H9 (cell line): ENCODE results near the gene SLC22A16. TPM values are rescaled to one million over a fixed set of nuclear protein-coding genes. Genes with fewer than 3 reads are reported as not detected.

ENCODE experiments used
- DNase-seq: peaks from one replicate; pipeline ENCODE4 v3.0.0-alpha.2; 2017
- H2AFZ ChIP-seq: one replicate; pipeline ENCODE4 v1.6.1; 2013; ENCODE audit warnings: mild to moderate bottlenecking, low read length, control low read depth, moderate library complexity
- H2AK5ac ChIP-seq: 2 replicates; pipeline ENCODE4 v1.6.1; 2013; ENCODE audit warnings: low read length, control low read depth, mixed read lengths; ENCODE audit not compliant: insufficient read length
- H2BK120ac ChIP-seq: one replicate; pipeline ENCODE4 v1.6.1; 2013; ENCODE audit warnings: low read depth, mild to moderate bottlenecking, low read length, control low read depth, inconsistent platforms; ENCODE audit not compliant: poor library complexity, severe bottlenecking
- H2BK12ac ChIP-seq: 2 replicates; pipeline ENCODE4 v1.6.1; 2013; ENCODE audit warnings: low read length, control low read depth, mixed read lengths, low read depth; ENCODE audit not compliant: insufficient read length
- H2BK15ac ChIP-seq: 2 replicates; pipeline ENCODE4 v1.6.1; 2013; ENCODE audit warnings: low read depth, low read length, control low read depth
- H2BK20ac ChIP-seq: one replicate; pipeline ENCODE4 v1.6.1; 2013; ENCODE audit warnings: low read depth, mild to moderate bottlenecking, low read length, control low read depth, inconsistent platforms; ENCODE audit not compliant: poor library complexity, severe bottlenecking
- H2BK5ac ChIP-seq: 2 replicates; pipeline ENCODE4 v1.6.1; 2013; ENCODE audit warnings: low read length, control low read depth, mixed read lengths; ENCODE audit not compliant: insufficient read length
- H3K14ac ChIP-seq: 2 replicates; pipeline ENCODE4 v1.6.1; 2013; ENCODE audit warnings: low read length, control low read depth; ENCODE audit not compliant: insufficient read depth
- H3K18ac ChIP-seq: 2 replicates; pipeline ENCODE4 v1.6.1; 2013; ENCODE audit warnings: low read depth, mild to moderate bottlenecking, mixed read lengths, low read length, control low read depth; ENCODE audit not compliant: insufficient read length
- H3K23ac ChIP-seq: 2 replicates; pipeline ENCODE4 v1.6.1; 2013; ENCODE audit warnings: low read length, control low read depth, mixed read lengths, low read depth; ENCODE audit not compliant: insufficient read length
- H3K23me2 ChIP-seq: 2 replicates; pipeline ENCODE4 v1.6.1; 2013; ENCODE audit warnings: low read depth, mild to moderate bottlenecking, mixed read lengths, low read length, control low read depth; ENCODE audit not compliant: insufficient read length, poor library complexity, severe bottlenecking
- H3K27ac ChIP-seq: 2 replicates; pipeline ENCODE4 v1.5.1; 2013; ENCODE audit warnings: low read length, control low read depth, mixed read lengths, low read depth; ENCODE audit not compliant: insufficient read length
- H3K27me3 ChIP-seq: 2 replicates; pipeline ENCODE4 v1.6.1; 2013; ENCODE audit warnings: low read length, control low read depth, inconsistent platforms; ENCODE audit not compliant: insufficient read depth
- H3K4ac ChIP-seq: 2 replicates; pipeline ENCODE4 v1.6.1; 2013; ENCODE audit warnings: low read depth, mild to moderate bottlenecking, control low read depth, inconsistent platforms, low read length, moderate library complexity
- H3K4me1 ChIP-seq: 2 replicates; pipeline ENCODE4 v1.6.1; 2013; ENCODE audit warnings: low read length, control low read depth, inconsistent platforms; ENCODE audit not compliant: insufficient read depth
- H3K4me2 ChIP-seq: 2 replicates; pipeline ENCODE4 v1.6.1; 2013; ENCODE audit warnings: low read length, control low read depth, mixed read lengths; ENCODE audit not compliant: insufficient read length, insufficient read depth
- H3K56ac ChIP-seq: 2 replicates; pipeline ENCODE4 v1.6.1; 2013; ENCODE audit warnings: low read depth, mild to moderate bottlenecking, mixed read lengths, low read length, control low read depth; ENCODE audit not compliant: insufficient read length
- H3K79me1 ChIP-seq: 2 replicates; pipeline ENCODE4 v1.6.1; 2013; ENCODE audit warnings: low read depth, mild to moderate bottlenecking, moderate library complexity, low read length, control low read depth, inconsistent platforms; ENCODE audit not compliant: insufficient read depth, poor library complexity, severe bottlenecking
- H3K79me2 ChIP-seq: 2 replicates; pipeline ENCODE4 v1.6.1; 2013; ENCODE audit warnings: low read length, control low read depth, inconsistent platforms; ENCODE audit not compliant: insufficient read depth
- H3K9ac ChIP-seq: 2 replicates; pipeline ENCODE4 v1.6.1; 2013; ENCODE audit warnings: low read length, control low read depth, mixed read lengths; ENCODE audit not compliant: insufficient read length; ENCODE audit errors: extremely low read depth
- H3K9me3 ChIP-seq: one replicate; pipeline ENCODE4 v1.6.1; 2013; ENCODE audit warnings: low read depth, low read length, inconsistent platforms; ENCODE audit not compliant: control insufficient read depth
- H3T11ph ChIP-seq: one replicate; pipeline ENCODE4 v1.6.1; 2013; ENCODE audit warnings: mild to moderate bottlenecking, low read length, control low read depth, inconsistent platforms
- H4K20me1 ChIP-seq: one replicate; pipeline ENCODE4 v1.6.1; 2013; ENCODE audit not compliant: control insufficient read depth, insufficient read length, insufficient read depth
- H4K5ac ChIP-seq: 2 replicates; pipeline ENCODE4 v1.6.1; 2013; ENCODE audit warnings: low read depth, mild to moderate bottlenecking, mixed read lengths, low read length, control low read depth; ENCODE audit not compliant: insufficient read length
- H4K8ac ChIP-seq: replicated peaks from 2 replicates; pipeline ENCODE4 v1.6.1; 2013; ENCODE audit warnings: low read length, control low read depth, mixed read lengths, low read depth; ENCODE audit not compliant: insufficient read length
- H4K91ac ChIP-seq: 2 replicates; pipeline ENCODE4 v1.6.1; 2013; ENCODE audit warnings: low read depth, mild to moderate bottlenecking, moderate library complexity, mixed read lengths, low read length, control low read depth; ENCODE audit not compliant: insufficient read length
- H3K27ac Mint-ChIP-seq, 3 experiments: 2 replicates in 2 of 3; 3 replicates in 1 of 3; pipeline ENCODE4 v1.8.0; 2020 to 2021; ENCODE audit warnings: mixed read lengths in 3 of 3, mild to moderate bottlenecking in 1 of 3, moderate library complexity in 1 of 3
- H3K27me3 Mint-ChIP-seq: 2 replicates; pipeline ENCODE4 v1.8.0; 2021; ENCODE audit warnings: low read depth, mild to moderate bottlenecking, moderate library complexity, mixed read lengths
- H3K36me3 Mint-ChIP-seq, 3 experiments: 2 replicates in 2 of 3; 3 replicates in 1 of 3; pipeline ENCODE4 v1.8.0; 2020 to 2021; ENCODE audit warnings: low read depth in 3 of 3, mixed read lengths in 3 of 3; ENCODE audit not compliant: insufficient read depth in 1 of 3
- H3K4me1 Mint-ChIP-seq, 2 experiments: 2 replicates each; pipeline ENCODE4 v1.8.0; 2020; ENCODE audit warnings: mixed read lengths in 2 of 2
- H3K4me3 Mint-ChIP-seq, 2 experiments: 2 replicates in 1 of 2; 3 replicates in 1 of 2; pipeline ENCODE4 v1.8.0; 2020 to 2021; ENCODE audit warnings: mild to moderate bottlenecking in 2 of 2, mixed read lengths in 2 of 2, moderate library complexity in 1 of 2
- H3K9me3 Mint-ChIP-seq, 2 experiments: 2 replicates in 1 of 2; 3 replicates in 1 of 2; pipeline ENCODE4 v1.8.0; 2020; ENCODE audit warnings: mild to moderate bottlenecking in 2 of 2, mixed read lengths in 2 of 2, moderate library complexity in 1 of 2
- CTCF ChIP-seq: fragments of 200-600 bp; sonication (generic); conservative IDR thresholded peaks from 3 replicates; pipeline ENCODE4 v1.8.0; 2021; ENCODE audit warnings: antibody characterized with exemption, mild to moderate bottlenecking
- WGBS: extraction: QIAGEN DNeasy Blood & Tissue Kit; methylation state at CpG from one replicate; pipeline ENCODE4 v1.1.7; 2013; ENCODE audit warnings: missing lambda C conversion rate, low lambda C conversion rate, mixed read lengths; ENCODE audit not compliant: insufficient read length; ENCODE audit errors: extremely low coverage; 5-methylcytosine and 5-hydroxymethylcytosine counted together
- total RNA-seq: library from RNA; stranded (reverse); gene quantifications from 2 replicates; pipeline ENCODE4 v1.2.1, GENCODE V29; 2021

Gene SLC22A16
- total RNA-seq, 1 experiment from 2014 or later, result not detected

GRCh38 chr6:110523451-110524021 lies 47.1 kb upstream of the SLC22A16 start:
- no peaks in the 10 kb centered on the region for H3K9me3 ChIP-seq
- H2AFZ ChIP-seq, result no peak overlapping the region
- H2AK5ac ChIP-seq, result no peak overlapping the region
- H2BK12ac ChIP-seq, result no peak overlapping the region
- H4K8ac ChIP-seq, result no peak overlapping the region
- WGBS, result no CpG with 5 or more reads among the region's 4 CpGs
- Mint-ChIP-seq H3K27me3 (no peaks in the 10 kb centered on the region), H3K9me3 (no peaks in the 10 kb centered on the region), H3K36me3 (no peaks in the 10 kb centered on the region), H3K4me1 (peaks cover 7% of the 10 kb centered on the region in 2 experiments), H3K27ac (no peak overlapping the region), H3K4me3 (no peak overlapping the region)
- H3K79me1 ChIP-seq, result no peaks in the 10 kb centered on the region
- H3K18ac ChIP-seq, result no peak overlapping the region
- H4K91ac ChIP-seq, result no peak overlapping the region
- no peak overlapping the region for H2BK15ac ChIP-seq
- no peak overlapping the region for H3K27ac ChIP-seq
- no peak overlapping the region for H3K9ac ChIP-seq
- H3K23me2 ChIP-seq, result no peaks in the 10 kb centered on the region
- H2BK5ac ChIP-seq, result no peak overlapping the region
- H3K4me2 ChIP-seq, result no peak overlapping the region
- H4K20me1 ChIP-seq, result no peaks in the 10 kb centered on the region
- H3T11ph ChIP-seq, result no peak overlapping the region
- no peak overlapping the region for H2BK120ac ChIP-seq
- no peak overlapping the region for H2BK20ac ChIP-seq
- no peak overlapping the region for H3K23ac ChIP-seq
- no peaks in the 10 kb centered on the region for H3K79me2 ChIP-seq
- no peak for DNase-seq
- no peak overlapping the region for H3K4ac ChIP-seq
- H4K5ac ChIP-seq, result no peak overlapping the region
- no peak for TF ChIP-seq CTCF
- no peaks in the 10 kb centered on the region; the same call in 1 of the 2 replicates for H3K4me1 ChIP-seq
- no peaks in the 10 kb centered on the region for H3K27me3 ChIP-seq
- H3K56ac ChIP-seq, result no peak overlapping the region
- no peak overlapping the region for H3K14ac ChIP-seq
